ENCODE data around the gene CXCL9. TPM values are rescaled to one million over a fixed set of nuclear protein-coding genes. Genes with fewer than 3 reads are reported as not detected.

Gene CXCL9
- total RNA-seq, 1 experiment from 2014 or later: not detected

DNA sequence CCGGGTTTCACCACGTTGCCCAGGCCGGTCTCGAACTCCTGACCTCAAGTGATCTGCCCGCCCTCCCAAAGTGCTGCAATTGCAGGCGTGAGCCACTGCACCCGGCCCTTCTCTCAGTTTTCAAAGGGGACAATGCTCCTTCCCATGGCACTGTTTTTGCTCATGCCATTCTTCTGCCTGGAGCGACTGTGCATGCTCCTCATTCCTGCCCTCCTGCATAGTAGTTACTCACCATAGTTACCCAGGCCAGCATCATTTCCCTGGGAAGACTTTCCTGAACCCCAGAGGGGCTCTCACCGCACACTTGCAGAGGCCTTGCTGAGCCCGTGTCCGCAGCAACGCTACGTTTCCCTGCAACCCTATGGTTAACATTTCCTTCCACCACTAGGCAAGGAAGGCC lies 3.3 kb upstream of the CXCL9 start:
- in situ Hi-C loops (cut with HindIII; ENCODE audit: low pct_unique_long_range_greater_than_20kb, low sequenced_read_pairs): no loop called here
- ATAC-seq (no peak), DNase-seq (ENCODE audit: low read depth, low spot score) (no peak)
- CTCF ChIA-PET: no interaction called here
- Histone ChIP-seq H3K4me1 (ENCODE audit: control insufficient read depth, insufficient read depth, low read length) (no peaks in the 10 kb centered on the region), H3K36me3 (ENCODE audit: control insufficient read depth, insufficient read depth, low read length) (no peaks in the 10 kb centered on the region), H3K27ac (ENCODE audit: low read length) (no peak overlapping the region), H3K9me3 (ENCODE audit: control insufficient read depth, insufficient read depth, low read depth, low read length) (no peaks in the 10 kb centered on the region), H3K27me3 (ENCODE audit: control insufficient read depth, insufficient read depth, low read length) (no peaks in the 10 kb centered on the region; the same call in none of the 2 replicates), H3K4me3 (ENCODE audit: low read depth in 2 of 2, low read length in 2 of 2) (no peak overlapping the region)
- POLR2A ChIA-PET: no interaction called here
- TF ChIP-seq POLR2AphosphoS5 (IDR thresholded peaks at IDR 0.05; ENCODE audit: low read depth, low read length): no peak
- BruUV-seq (replicated peaks): no TSS peak
- intact Hi-C loops (cut with micrococcal nuclease; ENCODE audit: unreplicated experiment): no loop called here

DNA sequence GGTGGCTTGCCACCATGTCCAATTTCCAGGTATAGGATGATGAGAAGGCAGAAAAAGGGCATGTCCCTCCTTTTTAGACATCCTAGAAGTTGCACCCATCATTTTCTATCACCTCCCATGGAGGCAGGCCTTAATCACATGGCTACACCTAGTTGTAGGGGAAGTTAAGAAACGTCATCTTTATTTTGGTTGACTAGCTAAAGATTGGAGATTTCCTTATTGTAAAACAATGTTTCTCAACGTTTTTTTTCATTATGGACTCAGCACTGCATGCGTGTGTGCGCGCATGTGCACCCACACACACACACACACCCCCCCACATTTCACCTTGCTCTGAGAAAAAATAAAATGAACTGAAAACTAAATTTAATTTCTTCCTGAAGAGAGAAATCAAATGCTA lies 2.0 kb upstream of the CXCL9 start:
- POLR2A ChIA-PET: no interaction called here
- TF ChIP-seq, protein P1, sequence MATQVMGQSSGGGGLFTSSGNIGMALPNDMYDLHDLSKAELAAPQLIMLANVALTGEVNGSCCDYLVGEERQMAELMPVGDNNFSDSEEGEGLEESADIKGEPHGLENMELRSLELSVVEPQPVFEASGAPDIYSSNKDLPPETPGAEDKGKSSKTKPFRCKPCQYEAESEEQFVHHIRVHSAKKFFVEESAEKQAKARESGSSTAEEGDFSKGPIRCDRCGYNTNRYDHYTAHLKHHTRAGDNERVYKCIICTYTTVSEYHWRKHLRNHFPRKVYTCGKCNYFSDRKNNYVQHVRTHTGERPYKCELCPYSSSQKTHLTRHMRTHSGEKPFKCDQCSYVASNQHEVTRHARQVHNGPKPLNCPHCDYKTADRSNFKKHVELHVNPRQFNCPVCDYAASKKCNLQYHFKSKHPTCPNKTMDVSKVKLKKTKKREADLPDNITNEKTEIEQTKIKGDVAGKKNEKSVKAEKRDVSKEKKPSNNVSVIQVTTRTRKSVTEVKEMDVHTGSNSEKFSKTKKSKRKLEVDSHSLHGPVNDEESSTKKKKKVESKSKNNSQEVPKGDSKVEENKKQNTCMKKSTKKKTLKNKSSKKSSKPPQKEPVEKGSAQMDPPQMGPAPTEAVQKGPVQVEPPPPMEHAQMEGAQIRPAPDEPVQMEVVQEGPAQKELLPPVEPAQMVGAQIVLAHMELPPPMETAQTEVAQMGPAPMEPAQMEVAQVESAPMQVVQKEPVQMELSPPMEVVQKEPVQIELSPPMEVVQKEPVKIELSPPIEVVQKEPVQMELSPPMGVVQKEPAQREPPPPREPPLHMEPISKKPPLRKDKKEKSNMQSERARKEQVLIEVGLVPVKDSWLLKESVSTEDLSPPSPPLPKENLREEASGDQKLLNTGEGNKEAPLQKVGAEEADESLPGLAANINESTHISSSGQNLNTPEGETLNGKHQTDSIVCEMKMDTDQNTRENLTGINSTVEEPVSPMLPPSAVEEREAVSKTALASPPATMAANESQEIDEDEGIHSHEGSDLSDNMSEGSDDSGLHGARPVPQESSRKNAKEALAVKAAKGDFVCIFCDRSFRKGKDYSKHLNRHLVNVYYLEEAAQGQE (IDR thresholded peaks at IDR 0.05; ENCODE audit: insufficient read depth in 1 of 2, low read depth in 2 of 2, low read length in 1 of 2): no peak
- TF ChIP-seq TCF7L2 (IDR thresholded peaks at IDR 0.05; ENCODE audit: low read depth, low read length) (no peak), SIN3A (IDR thresholded peaks at IDR 0.05; ENCODE audit: borderline replicate concordance, insufficient read depth, low read depth, low read length) (no peak), POLR2AphosphoS5 (IDR thresholded peaks at IDR 0.05; ENCODE audit: low read depth, low read length) (no peak)
- TF ChIP-seq, protein P2, sequence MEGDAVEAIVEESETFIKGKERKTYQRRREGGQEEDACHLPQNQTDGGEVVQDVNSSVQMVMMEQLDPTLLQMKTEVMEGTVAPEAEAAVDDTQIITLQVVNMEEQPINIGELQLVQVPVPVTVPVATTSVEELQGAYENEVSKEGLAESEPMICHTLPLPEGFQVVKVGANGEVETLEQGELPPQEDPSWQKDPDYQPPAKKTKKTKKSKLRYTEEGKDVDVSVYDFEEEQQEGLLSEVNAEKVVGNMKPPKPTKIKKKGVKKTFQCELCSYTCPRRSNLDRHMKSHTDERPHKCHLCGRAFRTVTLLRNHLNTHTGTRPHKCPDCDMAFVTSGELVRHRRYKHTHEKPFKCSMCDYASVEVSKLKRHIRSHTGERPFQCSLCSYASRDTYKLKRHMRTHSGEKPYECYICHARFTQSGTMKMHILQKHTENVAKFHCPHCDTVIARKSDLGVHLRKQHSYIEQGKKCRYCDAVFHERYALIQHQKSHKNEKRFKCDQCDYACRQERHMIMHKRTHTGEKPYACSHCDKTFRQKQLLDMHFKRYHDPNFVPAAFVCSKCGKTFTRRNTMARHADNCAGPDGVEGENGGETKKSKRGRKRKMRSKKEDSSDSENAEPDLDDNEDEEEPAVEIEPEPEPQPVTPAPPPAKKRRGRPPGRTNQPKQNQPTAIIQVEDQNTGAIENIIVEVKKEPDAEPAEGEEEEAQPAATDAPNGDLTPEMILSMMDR (IDR thresholded peaks at IDR 0.05): no peak
- no peak for DNase-seq (ENCODE audit: low read depth, low spot score)
- H3K36me3 ChIP-seq (ENCODE audit: control insufficient read depth, insufficient read depth, low read length): no peaks in the 10 kb centered on the region
- no TSS peak for BruUV-seq (replicated peaks)
- no peak overlapping the region for H3K4me3 ChIP-seq (ENCODE audit: low read depth in 2 of 2, low read length in 2 of 2)
- no peak overlapping the region for H3K27ac ChIP-seq (ENCODE audit: low read length)
- intact Hi-C loops (cut with micrococcal nuclease; ENCODE audit: unreplicated experiment): no loop called here
- H3K9me3 ChIP-seq (ENCODE audit: control insufficient read depth, insufficient read depth, low read depth, low read length): no peaks in the 10 kb centered on the region
- in situ Hi-C loops (cut with HindIII; ENCODE audit: low pct_unique_long_range_greater_than_20kb, low sequenced_read_pairs): no loop called here
- CTCF ChIA-PET: no interaction called here
- no peaks in the 10 kb centered on the region; the same call in none of the 2 replicates for H3K27me3 ChIP-seq (ENCODE audit: control insufficient read depth, insufficient read depth, low read length)
- no peak for ATAC-seq
- no peaks in the 10 kb centered on the region for H3K4me1 ChIP-seq (ENCODE audit: control insufficient read depth, insufficient read depth, low read length)

DNA sequence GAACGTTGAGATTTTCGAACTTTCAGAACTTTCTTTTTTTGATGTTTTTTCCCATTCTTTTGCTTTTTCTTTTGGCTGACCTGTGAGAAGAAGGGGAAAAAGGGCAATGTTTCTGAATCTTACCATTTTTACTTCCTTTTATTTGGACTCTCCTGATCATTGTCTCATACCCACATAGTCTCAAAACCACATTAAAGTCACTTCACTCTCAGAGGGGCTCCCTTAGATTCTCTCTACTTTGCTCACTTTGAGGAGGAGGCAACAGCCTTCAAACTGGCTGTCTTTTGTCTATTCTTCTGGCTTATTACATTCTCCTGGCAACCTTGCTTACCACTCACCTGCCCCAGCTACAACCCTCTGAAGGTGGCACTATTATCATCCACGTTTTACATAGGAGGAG lies 3.7 kb downstream of the CXCL9 start:
- ChIA-PET CTCF (no interaction called here), POLR2A (no interaction called here)
- no TSS peak for BruUV-seq (replicated peaks)
- no peak for ATAC-seq
- no peaks in the 10 kb centered on the region for H3K36me3 ChIP-seq (ENCODE audit: control insufficient read depth, insufficient read depth, low read length)
- no peak for TF ChIP-seq POLR2AphosphoS5 (IDR thresholded peaks at IDR 0.05; ENCODE audit: low read depth, low read length)
- TF ChIP-seq, protein P2 (IDR thresholded peaks at IDR 0.05): no peak
- TF ChIP-seq, protein P1 (IDR thresholded peaks at IDR 0.05; ENCODE audit: insufficient read depth in 1 of 2, low read depth in 2 of 2, low read length in 1 of 2): no peak
- TF ChIP-seq TCF7L2 (IDR thresholded peaks at IDR 0.05; ENCODE audit: low read depth, low read length): no peak
- no peak for TF ChIP-seq SIN3A (IDR thresholded peaks at IDR 0.05; ENCODE audit: borderline replicate concordance, insufficient read depth, low read depth, low read length)
- H3K4me3 ChIP-seq (ENCODE audit: low read depth in 2 of 2, low read length in 2 of 2): no peak overlapping the region
- in situ Hi-C loops (cut with HindIII; ENCODE audit: low pct_unique_long_range_greater_than_20kb, low sequenced_read_pairs) (no loop called here), intact Hi-C loops (cut with micrococcal nuclease; ENCODE audit: unreplicated experiment) (no loop called here)
- H3K27ac ChIP-seq (ENCODE audit: low read length): no peak overlapping the region
- H3K9me3 ChIP-seq (ENCODE audit: control insufficient read depth, insufficient read depth, low read depth, low read length): no peaks in the 10 kb centered on the region
- H3K27me3 ChIP-seq (ENCODE audit: control insufficient read depth, insufficient read depth, low read length): no peaks in the 10 kb centered on the region; the same call in 1 of the 2 replicates
- no peak for DNase-seq (ENCODE audit: low read depth, low spot score)
- H3K4me1 ChIP-seq (ENCODE audit: control insufficient read depth, insufficient read depth, low read length): no peaks in the 10 kb centered on the region
